HG03432 (cell line): ENCODE data around the gene SFXN2.

Source experiments
- ATAC-seq: cut with Tn5 transposase; IDR thresholded peaks from one replicate; pipeline ENCODE4 v1.9.1; 2021; ENCODE audit warnings: mild to moderate bottlenecking, moderate library complexity; ENCODE audit not compliant: unreplicated experiment

SFXN2 gene

GRCh38 chr10:102773320-102773719 is 58.9 kb downstream of the SFXN2 start:
- ATAC-seq: no peak

- no peak for ATAC-seq
Observed at GRCh38 chr10:102773986-102774385, 59.5 kb downstream of the SFXN2 start.

GRCh38 chr10:102775201-102775934 is 60.9 kb downstream of the SFXN2 start:
- no peak for ATAC-seq

- no peak for ATAC-seq
Observed at GRCh38 chr10:102775935-102776669, 61.7 kb downstream of the SFXN2 start.

- ATAC-seq: no peak
Observed at GRCh38 chr10:102776779-102777456, 62.5 kb downstream of the SFXN2 start.

- ATAC-seq: no peak
Observed at GRCh38 chr10:102777711-102778453, 63.4 kb downstream of the SFXN2 start.

DNA sequence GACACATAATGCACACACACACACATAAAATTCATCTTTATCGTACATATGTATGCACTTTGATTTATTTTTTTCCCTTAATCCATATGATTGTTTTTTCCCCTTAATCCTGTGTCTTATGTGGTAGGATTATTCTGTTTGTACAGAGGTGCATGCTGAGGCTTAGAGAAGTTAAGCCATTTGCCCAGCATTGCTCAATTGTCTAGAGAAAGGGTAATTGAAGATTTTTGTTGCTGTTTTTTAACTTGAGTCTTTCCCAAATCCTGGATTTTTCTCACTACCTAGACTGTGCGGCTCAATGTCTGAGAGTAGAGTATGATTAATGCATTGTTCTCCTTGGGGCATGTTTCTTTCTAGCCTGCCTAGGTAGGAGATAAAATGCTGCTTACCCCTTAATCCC is 64.3 kb downstream of the SFXN2 start:
- no peak for ATAC-seq

DNA sequence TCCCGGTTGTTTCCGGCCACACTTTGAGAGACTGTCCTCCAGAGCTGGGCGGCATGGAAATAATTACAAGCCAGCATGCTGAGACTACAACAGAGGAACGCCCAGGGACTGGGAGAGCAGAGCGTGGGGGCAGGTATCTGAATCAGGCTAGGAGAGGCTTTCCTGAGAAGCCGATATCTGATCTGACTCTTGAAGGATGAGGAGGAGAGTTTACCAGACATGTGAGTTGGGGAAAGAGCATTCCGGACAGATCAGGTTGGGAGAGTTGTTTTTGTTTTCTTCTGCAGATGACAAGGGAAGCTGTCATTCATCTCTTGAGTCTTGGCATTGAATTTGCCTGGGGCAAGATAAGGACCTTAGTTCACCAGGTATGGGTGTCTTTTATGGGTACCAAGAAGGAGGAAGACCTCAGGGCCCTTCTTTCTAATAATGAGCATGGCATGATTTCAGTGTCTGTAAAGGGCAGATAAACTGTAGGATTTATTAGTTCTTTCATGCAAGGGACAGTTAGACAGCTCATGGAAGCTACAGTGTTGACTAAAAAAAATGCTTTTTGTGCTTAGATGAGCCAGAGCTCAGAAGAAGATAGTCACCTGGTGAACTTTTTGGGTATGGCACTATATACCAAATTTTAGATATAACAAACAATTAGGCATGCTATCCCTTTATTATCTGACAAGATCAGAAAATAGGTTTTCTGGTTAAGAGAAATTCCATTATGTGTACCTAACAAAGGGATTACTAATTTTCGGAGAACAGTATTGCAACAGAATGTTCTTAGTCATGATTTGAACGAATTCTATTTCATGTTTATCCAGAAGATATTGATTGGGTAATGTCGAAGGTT is 65.5 kb downstream of the SFXN2 start:
- ATAC-seq: no peak

DNA sequence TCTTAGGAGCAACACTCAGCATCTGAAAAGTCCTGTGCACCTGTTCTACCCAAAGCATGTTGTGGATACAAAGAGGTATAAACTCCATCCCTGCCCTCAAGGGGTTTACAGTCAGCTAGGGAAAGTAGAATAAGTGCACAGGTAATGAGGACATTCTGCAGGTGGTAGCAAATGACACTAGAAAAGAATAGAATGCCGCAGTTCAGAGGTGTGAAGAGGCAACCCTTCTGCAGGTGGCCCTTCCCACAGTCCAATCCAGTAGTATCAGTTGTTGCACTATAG is 66.0 kb downstream of the SFXN2 start:
- no peak for ATAC-seq

DNA sequence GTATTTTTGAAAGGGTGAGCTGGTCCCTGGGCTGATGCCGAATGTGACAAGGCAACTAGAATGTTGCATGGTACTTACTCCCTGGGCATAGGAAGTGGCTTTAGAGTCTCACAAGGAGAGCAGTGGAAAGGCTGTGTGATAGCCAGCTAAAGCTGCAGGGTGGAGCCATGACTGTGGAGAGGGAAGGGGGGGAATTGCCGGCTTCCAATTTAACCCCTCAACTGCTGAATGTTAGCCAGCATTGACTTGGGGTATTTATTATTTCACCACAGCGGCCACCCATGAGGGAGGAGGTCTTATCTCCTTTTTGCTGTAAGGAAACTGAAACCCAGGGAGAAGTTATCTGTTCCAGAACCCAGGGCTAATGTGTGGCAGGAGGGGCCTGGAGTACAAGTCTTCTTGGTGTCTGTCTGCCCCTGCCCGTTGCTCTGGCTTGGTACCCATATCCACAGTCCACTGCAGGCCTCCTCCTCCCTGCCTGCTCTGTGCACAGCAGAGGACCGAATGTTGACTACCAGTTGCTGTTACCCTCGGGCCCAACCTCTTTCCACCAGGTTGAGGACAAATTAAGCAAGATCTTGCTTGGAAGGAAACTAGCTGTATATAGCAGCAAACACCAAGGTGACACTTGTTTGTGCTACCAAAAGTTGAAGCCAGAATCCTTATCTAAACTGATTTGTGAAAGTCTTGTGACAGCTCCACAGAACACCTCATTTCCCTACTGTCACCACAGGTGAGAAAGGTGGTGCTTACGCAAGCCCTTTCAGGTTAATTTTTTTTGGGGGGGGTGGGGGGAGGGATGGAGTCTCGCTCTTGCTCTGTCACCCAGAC is 66.9 kb downstream of the SFXN2 start:
- ATAC-seq: no peak

GRCh38 chr10:102781921-102782557 is 67.6 kb downstream of the SFXN2 start:
- no peak for ATAC-seq

DNA sequence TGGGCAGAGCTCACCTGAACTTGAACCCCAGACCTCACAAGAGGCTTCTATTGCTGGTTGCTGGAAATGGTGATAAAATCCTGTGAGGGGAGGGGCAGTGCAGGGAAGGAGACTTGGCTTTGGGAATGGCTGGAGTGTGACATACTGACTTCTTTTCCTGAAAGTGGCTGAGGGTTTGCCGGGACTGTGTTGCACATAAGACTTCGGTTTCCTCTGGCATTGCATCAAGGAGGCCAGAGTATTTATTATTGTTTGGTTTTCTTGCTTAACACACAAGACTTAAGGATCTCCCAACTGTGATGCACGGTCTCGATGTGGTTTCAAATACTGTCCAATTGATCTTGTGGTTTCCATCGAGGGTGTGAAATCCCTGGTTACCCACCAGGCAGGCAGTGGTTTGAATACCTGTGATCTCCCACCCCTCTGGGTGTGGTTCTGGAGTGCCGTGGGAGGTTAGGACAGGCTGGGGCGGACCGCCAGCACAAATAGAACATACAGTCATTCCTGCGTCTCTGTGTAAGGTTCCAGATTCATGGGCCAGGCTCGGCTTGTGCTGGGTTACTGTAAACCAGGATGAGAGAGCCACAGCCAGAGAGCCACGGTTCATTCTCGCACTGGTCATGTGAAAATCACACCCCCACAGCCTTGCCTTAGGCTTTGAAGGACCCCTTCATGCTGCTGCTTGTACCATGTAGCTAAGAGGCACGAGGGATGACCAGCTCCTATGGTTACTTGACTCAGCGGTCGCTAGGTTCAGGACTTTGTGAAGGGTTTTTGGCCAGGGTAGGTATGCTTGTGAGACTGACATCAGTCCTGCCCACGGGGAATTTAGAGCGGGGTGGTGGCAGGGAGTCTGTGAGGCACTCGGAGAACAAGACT is 68.5 kb downstream of the SFXN2 start:
- no peak for ATAC-seq

DNA sequence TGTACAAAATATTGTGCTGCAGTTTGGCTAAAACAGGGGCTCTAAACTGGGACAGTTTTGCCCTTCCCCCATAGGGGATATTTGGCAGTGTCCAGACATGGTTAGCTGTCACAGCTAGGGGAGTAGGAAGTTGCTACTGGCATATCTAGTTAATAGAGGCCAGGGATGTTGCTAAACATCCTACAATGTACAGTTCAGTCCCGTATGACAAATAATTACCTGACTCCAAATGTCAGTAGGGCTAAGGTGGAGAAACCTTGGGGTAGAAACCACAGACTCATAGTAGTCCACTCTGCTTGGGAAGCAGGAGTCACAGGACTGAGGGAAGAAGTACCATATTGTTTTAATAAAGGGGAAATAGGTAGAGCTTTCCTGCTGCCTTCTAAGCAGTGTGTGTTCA is 69.1 kb downstream of the SFXN2 start:
- ATAC-seq: no peak

DNA sequence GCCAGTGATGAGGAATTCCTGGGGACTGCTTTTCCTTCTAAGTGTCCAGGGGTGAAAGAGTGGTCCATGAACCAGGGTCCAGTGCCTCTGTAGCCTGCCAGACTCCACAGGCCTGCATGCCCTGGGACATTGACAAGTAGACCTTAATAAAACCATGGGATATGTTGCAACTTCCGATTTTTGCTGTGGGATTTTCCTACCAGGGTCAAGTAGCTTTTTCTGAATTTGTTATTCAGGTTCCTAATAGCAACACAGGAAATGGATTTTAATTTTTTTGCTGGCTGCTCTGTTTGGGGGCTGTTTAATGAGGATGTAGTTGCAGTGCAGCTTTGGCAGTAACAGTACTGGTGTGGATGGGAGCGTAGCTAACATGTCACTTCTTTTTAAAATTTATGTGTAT is 71.4 kb downstream of the SFXN2 start:
- no peak for ATAC-seq

GRCh38 chr10:102791754-102792395 is 77.4 kb downstream of the SFXN2 start:
- no peak for ATAC-seq
